Subcutaneous adipose tissue (tissue), 4 donors: Measurements from ENCODE around the gene PRR5L. TPM values are rescaled to one million over a fixed set of nuclear protein-coding genes. Genes with fewer than 3 reads are reported as not detected.

Source experiments
- total RNA-seq, 4 donors: library from RNA; depleted of rRNA; stranded (reverse); fragments of >200 nt; gene quantifications; one replicate each; pipeline ENCODE4 v1.1.0, GENCODE V29; 2016
- TF ChIP-seq, protein P1 (sequence below): fragments of 450-650 bp; IDR thresholded peaks from one replicate; pipeline ENCODE4 v1.5.1; 2016; ENCODE audit warnings: low read depth, mild to moderate bottlenecking, control low read depth, antibody characterized with exemption, moderate library complexity

The PRR5L gene
- total RNA-seq, 4 donors from 2014 or later: 10.6 to 24.8 (median 12.9) TPM

DNA sequence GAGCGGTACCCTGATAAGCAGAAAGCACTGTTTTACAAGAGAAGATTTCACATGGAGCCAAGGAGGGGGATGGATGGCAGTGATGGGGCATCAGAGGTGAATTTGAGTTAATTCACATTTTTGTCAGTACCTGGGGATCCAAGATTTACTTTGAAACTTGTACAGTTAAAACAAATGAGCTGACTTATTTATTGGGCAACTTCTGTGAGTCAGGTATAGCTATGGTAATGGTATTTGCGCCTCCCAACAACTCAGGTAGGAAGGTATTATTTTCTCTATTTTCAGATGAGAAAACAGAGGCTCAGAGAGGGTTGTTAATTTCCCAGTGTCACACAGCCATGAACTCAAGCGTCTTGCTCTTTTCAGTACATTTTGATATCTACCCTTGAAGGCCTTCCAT is 83.6 kb downstream of the PRR5L start:
- TF ChIP-seq, protein P1, sequence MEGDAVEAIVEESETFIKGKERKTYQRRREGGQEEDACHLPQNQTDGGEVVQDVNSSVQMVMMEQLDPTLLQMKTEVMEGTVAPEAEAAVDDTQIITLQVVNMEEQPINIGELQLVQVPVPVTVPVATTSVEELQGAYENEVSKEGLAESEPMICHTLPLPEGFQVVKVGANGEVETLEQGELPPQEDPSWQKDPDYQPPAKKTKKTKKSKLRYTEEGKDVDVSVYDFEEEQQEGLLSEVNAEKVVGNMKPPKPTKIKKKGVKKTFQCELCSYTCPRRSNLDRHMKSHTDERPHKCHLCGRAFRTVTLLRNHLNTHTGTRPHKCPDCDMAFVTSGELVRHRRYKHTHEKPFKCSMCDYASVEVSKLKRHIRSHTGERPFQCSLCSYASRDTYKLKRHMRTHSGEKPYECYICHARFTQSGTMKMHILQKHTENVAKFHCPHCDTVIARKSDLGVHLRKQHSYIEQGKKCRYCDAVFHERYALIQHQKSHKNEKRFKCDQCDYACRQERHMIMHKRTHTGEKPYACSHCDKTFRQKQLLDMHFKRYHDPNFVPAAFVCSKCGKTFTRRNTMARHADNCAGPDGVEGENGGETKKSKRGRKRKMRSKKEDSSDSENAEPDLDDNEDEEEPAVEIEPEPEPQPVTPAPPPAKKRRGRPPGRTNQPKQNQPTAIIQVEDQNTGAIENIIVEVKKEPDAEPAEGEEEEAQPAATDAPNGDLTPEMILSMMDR: no peak

DNA sequence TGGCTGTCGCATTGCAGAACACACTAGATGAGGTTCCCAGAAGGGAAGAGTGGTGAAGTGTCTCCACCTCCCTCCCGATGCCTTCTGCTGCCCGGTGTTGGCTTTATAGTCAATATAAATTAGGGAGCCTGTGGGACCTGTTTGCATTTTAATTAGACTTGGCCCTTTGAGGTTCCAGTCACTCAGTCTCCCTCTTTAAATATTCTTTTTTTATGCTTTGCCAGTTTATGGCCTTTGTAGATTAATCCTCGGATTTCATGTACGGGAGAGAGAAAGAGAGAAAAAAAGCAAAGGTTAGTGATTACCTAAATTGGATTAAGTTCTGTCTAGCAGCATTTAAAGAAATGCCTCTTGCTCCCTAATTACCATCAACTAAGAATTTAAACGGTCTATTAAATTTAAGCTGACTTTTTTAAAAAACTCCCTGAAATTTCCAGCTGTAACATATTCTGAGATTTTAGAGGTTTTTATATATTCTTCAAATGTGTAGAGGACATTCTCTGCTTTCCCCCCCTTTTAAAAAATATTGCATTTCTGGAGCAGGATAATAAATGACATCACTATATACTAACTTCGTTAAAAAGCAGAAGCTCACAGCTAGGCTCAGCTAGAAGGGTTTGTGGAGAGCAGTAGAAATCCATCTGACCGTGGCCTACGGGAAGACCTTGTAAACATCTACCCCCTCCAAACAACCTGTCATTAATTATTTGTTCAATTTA is 84.4 kb downstream of the PRR5L start:
- TF ChIP-seq, protein P1: no peak

- TF ChIP-seq, protein P1: no peak
Measured at GRCh38 chr11:36381015-36381360, 84.9 kb downstream of the PRR5L start.

GRCh38 chr11:36383195-36383594 is 87.1 kb downstream of the PRR5L start:
- TF ChIP-seq, protein P1: no peak

DNA sequence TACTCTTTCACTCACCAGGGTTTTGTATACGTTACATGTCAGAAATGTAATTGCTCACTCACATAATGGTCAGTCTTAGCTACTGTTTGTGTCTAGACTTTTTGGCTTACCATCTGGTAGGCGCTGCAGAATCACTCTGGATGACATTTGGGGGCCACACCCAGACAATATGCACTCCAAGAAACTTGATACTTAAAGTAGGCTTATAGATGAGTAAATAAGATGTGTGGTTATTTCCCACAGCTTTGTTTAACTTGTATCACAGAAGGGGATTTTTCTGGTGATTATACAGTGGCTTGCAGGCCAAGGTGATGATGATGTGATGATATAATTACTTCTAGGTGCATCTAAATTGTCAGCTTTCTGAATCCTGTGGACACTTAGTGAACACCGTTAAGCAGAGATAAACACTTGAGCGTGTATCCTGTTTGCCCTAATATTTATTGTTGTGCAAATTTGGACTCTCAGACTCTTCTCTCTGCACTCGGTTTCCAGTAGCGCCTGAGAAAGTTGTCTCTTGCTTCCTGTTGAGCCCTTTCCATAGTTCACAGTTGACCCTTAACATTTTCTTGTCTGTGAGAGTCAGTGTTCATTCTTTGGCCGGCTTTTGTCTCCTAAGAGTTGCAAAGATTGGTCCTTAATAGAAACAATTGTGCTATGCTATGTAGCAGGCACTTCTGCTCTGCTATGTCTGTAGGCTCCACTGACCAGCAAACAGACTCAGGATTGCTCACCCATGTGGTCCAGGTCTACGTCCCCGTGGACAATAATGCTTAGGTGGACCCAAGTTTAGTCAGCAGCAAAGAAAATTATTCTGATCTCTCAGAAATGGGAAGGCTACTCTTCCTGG is 89.3 kb downstream of the PRR5L start:
- TF ChIP-seq, protein P1: no peak

- TF ChIP-seq, protein P1: no peak
Measured at GRCh38 chr11:36386411-36386810, 90.3 kb downstream of the PRR5L start.

GRCh38 chr11:36388071-36388470 is 92.0 kb downstream of the PRR5L start:
- TF ChIP-seq, protein P1: no peak
